Psoas muscle (tissue), 8 donors: ENCODE results near the gene EIF2S1. TPM values are rescaled to one million over a fixed set of nuclear protein-coding genes. Genes with fewer than 3 reads are reported as not detected.

Experiments used
- ATAC-seq, 4 donors: fragments of 200-7000 bp; cut with Tn5 transposase; one replicate each; pipeline ENCODE4 v1.9.1; 2020; ENCODE audit warnings: moderate library complexity in 3 of 4, mild to moderate bottlenecking in 2 of 4
- DNase-seq, 2 donors: peaks; one replicate each; pipeline ENCODE4 v3.0.0-alpha.2; 2020
- H3K27ac ChIP-seq: fragments of 200-600 bp; one replicate; pipeline ENCODE4 v1.8.0; 2022
- H3K27me3 ChIP-seq, 3 donors: fragments of 200-600 bp in 1 of 3; one replicate each; pipeline versions ENCODE4 v1.6.1 to v1.8.0; 2013 to 2022; ENCODE audit warnings: low read length in 2 of 3, mild to moderate bottlenecking in 2 of 3, moderate library complexity in 1 of 3; ENCODE audit not compliant: insufficient read depth in 3 of 3
- H3K36me3 ChIP-seq, 2 donors: fragments of 200-600 bp in 1 of 2; one replicate each; pipeline versions ENCODE4 v1.6.1 to v1.8.0; 2013 to 2022; ENCODE audit warnings: low read depth in 1 of 2, mild to moderate bottlenecking in 1 of 2, moderate library complexity in 1 of 2; ENCODE audit not compliant: insufficient read depth in 1 of 2
- H3K4me1 ChIP-seq: fragments of 200-600 bp; one replicate; pipeline ENCODE4 v1.8.0; 2022
- H3K4me3 ChIP-seq: fragments of 200-600 bp; one replicate; pipeline ENCODE4 v1.8.0; 2022; ENCODE audit warnings: mild to moderate bottlenecking
- H3K9me3 ChIP-seq: fragments of 200-600 bp; one replicate; pipeline ENCODE4 v1.8.0; 2022
- WGBS, 3 donors: extraction: QIAGEN DNeasy Blood & Tissue Kit; methylation state at CpG; one replicate each; pipeline versions ENCODE4 v1.1.6 to v1.1.7; 2013; 5-methylcytosine and 5-hydroxymethylcytosine counted together
- intact Hi-C, 2 donors: fragments of 100-400 bp; cut with DNase I; formaldehyde crosslinking; loops; one replicate each; pipeline versions ENCODE4 v1.11.0 to v1.14.2; 2022
- polyA plus RNA-seq, 3 donors: library from polyadenylated mRNA; stranded (reverse); fragments of 200-250 nt; gene quantifications; one replicate each; pipeline ENCODE4 v1.2.3, GENCODE V29; 2013
- total RNA-seq, 4 donors: library from RNA; stranded (reverse); fragmentation: NEBNext Ultra II Directional in 2 of 4; extraction: Animal tissue kit (Norgen Biotek cat#: 25700) in 2 of 4; gene quantifications; one replicate each; pipeline versions ENCODE4 v1.2.1 to v1.2.4, GENCODE V29; 2021 to 2023
- TF ChIP-seq, protein P1 (sequence below): fragments of 200-600 bp; IDR thresholded peaks from one replicate; pipeline ENCODE4 v1.8.0; 2022; ENCODE audit warnings: antibody characterized with exemption
- donor health status: healthy with polysubstance abuse.
- donor health status: DM: no; HTN: no; CAD: no; lungs with moderate emphysema.
- donor health status: Bipolar disorder and iron deficiency.
- donor health status: healthy.
- donor health status: DM: yes; HTN: yes; CAD: no.
- donor health status: DM: no; HTN: no; CAD: no.
- donor health status: DM: no; HTN: no; CAD: no.
- donor health status: DM: yes; HTN: yes; CAD: no.

The EIF2S1 gene
- total and polyA plus RNA-seq, 7 donors = 89.7 to 299 (median 136) TPM

GRCh38 chr14:67343601-67344230 is 16.4 kb upstream of the EIF2S1 start:
- H3K36me3 ChIP-seq = peaks cover 0 to 92% of the 10 kb centered on the region in 2 donors
- 88 to 90% (median 90%) methylated on average over 4 of the region's 4 CpGs for WGBS, 3 donors

GRCh38 chr14:67345583-67345982 is 14.5 kb upstream of the EIF2S1 start:
- no peaks in the 10 kb centered on the region for H3K4me1 ChIP-seq
- no peak overlapping the region for H3K4me3 ChIP-seq
- no peak for ATAC-seq
- intact Hi-C loops = no loop called here
- no peaks in the 10 kb centered on the region for H3K9me3 ChIP-seq
- no peak overlapping the region for H3K27ac ChIP-seq
- H3K27me3 ChIP-seq = no peaks in the 10 kb centered on the region
- H3K36me3 ChIP-seq = peaks cover 4 to 93% of the 10 kb centered on the region in 2 donors
- TF ChIP-seq, protein P1, sequence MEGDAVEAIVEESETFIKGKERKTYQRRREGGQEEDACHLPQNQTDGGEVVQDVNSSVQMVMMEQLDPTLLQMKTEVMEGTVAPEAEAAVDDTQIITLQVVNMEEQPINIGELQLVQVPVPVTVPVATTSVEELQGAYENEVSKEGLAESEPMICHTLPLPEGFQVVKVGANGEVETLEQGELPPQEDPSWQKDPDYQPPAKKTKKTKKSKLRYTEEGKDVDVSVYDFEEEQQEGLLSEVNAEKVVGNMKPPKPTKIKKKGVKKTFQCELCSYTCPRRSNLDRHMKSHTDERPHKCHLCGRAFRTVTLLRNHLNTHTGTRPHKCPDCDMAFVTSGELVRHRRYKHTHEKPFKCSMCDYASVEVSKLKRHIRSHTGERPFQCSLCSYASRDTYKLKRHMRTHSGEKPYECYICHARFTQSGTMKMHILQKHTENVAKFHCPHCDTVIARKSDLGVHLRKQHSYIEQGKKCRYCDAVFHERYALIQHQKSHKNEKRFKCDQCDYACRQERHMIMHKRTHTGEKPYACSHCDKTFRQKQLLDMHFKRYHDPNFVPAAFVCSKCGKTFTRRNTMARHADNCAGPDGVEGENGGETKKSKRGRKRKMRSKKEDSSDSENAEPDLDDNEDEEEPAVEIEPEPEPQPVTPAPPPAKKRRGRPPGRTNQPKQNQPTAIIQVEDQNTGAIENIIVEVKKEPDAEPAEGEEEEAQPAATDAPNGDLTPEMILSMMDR = no peak
- DNase-seq = no peak

More at GRCh38 chr14:67343601-67344230, 16.4 kb upstream of the EIF2S1 start:
- no peak overlapping the region for H3K4me3 ChIP-seq
- intact Hi-C loops = no loop called here
- ATAC-seq = no peak
- TF ChIP-seq, protein P1 = no peak
- H3K4me1 ChIP-seq = no peaks in the 10 kb centered on the region
- no peak for DNase-seq
- no peak overlapping the region for H3K27ac ChIP-seq
- no peaks in the 10 kb centered on the region for H3K27me3 ChIP-seq
- H3K9me3 ChIP-seq = no peaks in the 10 kb centered on the region

DNA sequence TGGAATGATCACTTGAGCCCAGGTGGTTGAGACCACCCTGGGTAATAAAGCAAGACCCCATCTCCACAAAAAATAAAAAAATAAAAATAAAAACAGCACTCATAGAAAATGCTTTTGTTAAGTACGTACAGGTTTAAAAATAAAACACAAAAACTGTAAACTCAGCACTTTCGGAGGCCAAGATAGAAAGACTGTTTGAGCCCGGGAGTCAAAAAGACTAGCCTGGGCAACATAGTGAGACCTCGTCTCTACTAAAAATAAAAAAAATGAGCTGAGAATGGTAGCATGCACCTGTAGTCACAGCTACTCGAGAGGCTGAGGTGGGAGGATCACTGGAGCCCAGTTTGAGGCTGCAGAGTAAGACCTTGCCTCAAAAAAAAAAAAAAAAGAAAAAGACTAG is 8.1 kb upstream of the EIF2S1 start:
- peaks cover 4 to 60% of the 10 kb centered on the region in 2 donors for H3K36me3 ChIP-seq
- ATAC-seq (no peak), DNase-seq (no peak)
- H3K27me3 ChIP-seq = no peaks in the 10 kb centered on the region
- no peaks in the 10 kb centered on the region for H3K9me3 ChIP-seq
- intact Hi-C loops = no loop called here
- TF ChIP-seq, protein P1 = no peak
- no peak overlapping the region for H3K4me3 ChIP-seq
- 48 to 73% (median 49%) methylated on average over 5 of the region's 5 CpGs for WGBS, 3 donors
- H3K27ac ChIP-seq = no peak overlapping the region
- H3K4me1 ChIP-seq = peaks cover 15% of the 10 kb centered on the region

GRCh38 chr14:67357186-67357968 is 2.8 kb upstream of the EIF2S1 start:
- H3K9me3 ChIP-seq = no peaks in the 10 kb centered on the region
- intact Hi-C loops = no loop called here
- H3K36me3 ChIP-seq = peaks cover 0 to 16% of the 10 kb centered on the region in 2 donors
- TF ChIP-seq, protein P1 = no peak
- no peak overlapping the region for H3K4me3 ChIP-seq
- no peak overlapping the region for H3K27ac ChIP-seq
- peaks cover 36% of the 10 kb centered on the region for H3K4me1 ChIP-seq
- WGBS, 3 donors = 65 to 70% (median 67%) methylated on average over 4 of the region's 4 CpGs
- ATAC-seq (no peak), DNase-seq (no peak)
- no peaks in the 10 kb centered on the region for H3K27me3 ChIP-seq
